Measurements from ENCODE around the gene SLX9.

SLX9 gene

GRCh38 chr21:44979687-44980561, 40.1 kb downstream of the SLX9 start:
- H3K27me3 ChIP-seq (ENCODE audit: insufficient read depth, low read length) = no peaks in the 10 kb centered on the region
- no peak overlapping the region for H3K9ac ChIP-seq (ENCODE audit: low read depth, low read length)
- H3K4me1 ChIP-seq (ENCODE audit: insufficient read depth, low read length) = no peaks in the 10 kb centered on the region
- WGBS = 86% methylated on average over 20 of the region's 20 CpGs
- no peak overlapping the region; the same call in 1 of the 2 replicates for H3K27ac ChIP-seq (ENCODE audit: low read depth, low read length)
- no peaks in the 10 kb centered on the region for H3K9me3 ChIP-seq (ENCODE audit: insufficient read depth, low read depth, low read length)
- H3K4me3 ChIP-seq (ENCODE audit: low read length) = no peak overlapping the region
- 0 out of 2 replicates have a peak, but pooled peaks cover 5% of the 10 kb centered on the region for H3K36me3 ChIP-seq (ENCODE audit: insufficient read depth, low read length)

- H3K36me3 ChIP-seq (ENCODE audit: insufficient read depth, low read length) = 0 out of 2 replicates have a peak, but pooled peaks cover 5% of the 10 kb centered on the region
- H3K27ac ChIP-seq (ENCODE audit: low read depth, low read length) = peak overlapping the region; percentile 35; the same call in 1 of the 2 replicates
- no peak overlapping the region for H3K9ac ChIP-seq (ENCODE audit: low read depth, low read length)
- no peak overlapping the region for H3K4me3 ChIP-seq (ENCODE audit: low read length)
- 91% methylated on average over 38 of the region's 38 CpGs for WGBS
- no peaks in the 10 kb centered on the region for H3K27me3 ChIP-seq (ENCODE audit: insufficient read depth, low read length)
- H3K9me3 ChIP-seq (ENCODE audit: insufficient read depth, low read depth, low read length) = no peaks in the 10 kb centered on the region
- H3K4me1 ChIP-seq (ENCODE audit: insufficient read depth, low read length) = no peaks in the 10 kb centered on the region
Measured at GRCh38 chr21:44980562-44981489, 41.0 kb downstream of the SLX9 start.

- Histone ChIP-seq H3K36me3 (ENCODE audit: insufficient read depth, low read length) (no peaks in the 10 kb centered on the region), H3K4me1 (ENCODE audit: insufficient read depth, low read length) (no peaks in the 10 kb centered on the region), H3K9me3 (ENCODE audit: insufficient read depth, low read depth, low read length) (no peaks in the 10 kb centered on the region), H3K27ac (ENCODE audit: low read depth, low read length) (no peak overlapping the region), H3K4me3 (ENCODE audit: low read length) (no peak overlapping the region), H3K9ac (ENCODE audit: low read depth, low read length) (no peak overlapping the region), H3K27me3 (ENCODE audit: insufficient read depth, low read length) (no peaks in the 10 kb centered on the region)
- WGBS = 87% methylated on average over 41 of the region's 41 CpGs
Measured at GRCh38 chr21:44982558-44983250, 42.9 kb downstream of the SLX9 start.

- Histone ChIP-seq H3K4me3 (ENCODE audit: low read length) (no peak overlapping the region), H3K27ac (ENCODE audit: low read depth, low read length) (no peak overlapping the region), H3K4me1 (ENCODE audit: insufficient read depth, low read length) (no peaks in the 10 kb centered on the region), H3K27me3 (ENCODE audit: insufficient read depth, low read length) (no peaks in the 10 kb centered on the region), H3K36me3 (ENCODE audit: insufficient read depth, low read length) (no peaks in the 10 kb centered on the region), H3K9ac (ENCODE audit: low read depth, low read length) (no peak overlapping the region), H3K9me3 (ENCODE audit: insufficient read depth, low read depth, low read length) (no peaks in the 10 kb centered on the region)
- WGBS = 91% methylated on average over 20 of the region's 22 CpGs
Measured at GRCh38 chr21:44983421-44984206, 43.8 kb downstream of the SLX9 start.

GRCh38 chr21:44984428-44984791, 44.6 kb downstream of the SLX9 start:
- Histone ChIP-seq H3K4me3 (ENCODE audit: low read length) (no peak overlapping the region), H3K9ac (ENCODE audit: low read depth, low read length) (no peak overlapping the region)
- WGBS = 83% methylated on average over 20 of the region's 20 CpGs

GRCh38 chr21:44984792-44985440, 45.1 kb downstream of the SLX9 start:
- Histone ChIP-seq H3K4me1 (ENCODE audit: insufficient read depth, low read length) (no peaks in the 10 kb centered on the region), H3K27ac (ENCODE audit: low read depth, low read length) (no peak overlapping the region), H3K27me3 (ENCODE audit: insufficient read depth, low read length) (no peaks in the 10 kb centered on the region), H3K9me3 (ENCODE audit: insufficient read depth, low read depth, low read length) (no peaks in the 10 kb centered on the region), H3K4me3 (ENCODE audit: low read length) (no peak overlapping the region), H3K36me3 (ENCODE audit: insufficient read depth, low read length) (no peaks in the 10 kb centered on the region), H3K9ac (ENCODE audit: low read depth, low read length) (no peak overlapping the region)
- WGBS = 76% methylated on average over 26 of the region's 26 CpGs

More at GRCh38 chr21:44984428-44984791, 44.6 kb downstream of the SLX9 start:
- no peaks in the 10 kb centered on the region for H3K27me3 ChIP-seq (ENCODE audit: insufficient read depth, low read length)
- no peaks in the 10 kb centered on the region for H3K36me3 ChIP-seq (ENCODE audit: insufficient read depth, low read length)
- no peak overlapping the region for H3K27ac ChIP-seq (ENCODE audit: low read depth, low read length)
- H3K4me1 ChIP-seq (ENCODE audit: insufficient read depth, low read length) = no peaks in the 10 kb centered on the region
- H3K9me3 ChIP-seq (ENCODE audit: insufficient read depth, low read depth, low read length) = no peaks in the 10 kb centered on the region

- Histone ChIP-seq H3K9me3 (ENCODE audit: insufficient read depth, low read depth, low read length) (no peaks in the 10 kb centered on the region), H3K27me3 (ENCODE audit: insufficient read depth, low read length) (no peaks in the 10 kb centered on the region), H3K4me1 (ENCODE audit: insufficient read depth, low read length) (no peaks in the 10 kb centered on the region), H3K27ac (ENCODE audit: low read depth, low read length) (no peak overlapping the region), H3K9ac (ENCODE audit: low read depth, low read length) (no peak overlapping the region), H3K4me3 (ENCODE audit: low read length) (no peak overlapping the region), H3K36me3 (ENCODE audit: insufficient read depth, low read length) (no peaks in the 10 kb centered on the region)
- WGBS = 84% methylated on average over 26 of the region's 26 CpGs
Measured at GRCh38 chr21:44985441-44986401, 45.9 kb downstream of the SLX9 start.

GRCh38 chr21:44986471-44987291, 46.9 kb downstream of the SLX9 start:
- Histone ChIP-seq H3K9ac (ENCODE audit: low read depth, low read length) (no peak overlapping the region), H3K9me3 (ENCODE audit: insufficient read depth, low read depth, low read length) (no peaks in the 10 kb centered on the region), H3K27me3 (ENCODE audit: insufficient read depth, low read length) (no peaks in the 10 kb centered on the region), H3K27ac (ENCODE audit: low read depth, low read length) (no peak overlapping the region), H3K4me3 (ENCODE audit: low read length) (no peak overlapping the region), H3K4me1 (ENCODE audit: insufficient read depth, low read length) (no peaks in the 10 kb centered on the region), H3K36me3 (ENCODE audit: insufficient read depth, low read length) (no peaks in the 10 kb centered on the region)
- WGBS = 91% methylated on average over 23 of the region's 23 CpGs

All from HUES64 (cell line).